K562 (cell line): ENCODE data around the gene KCTD19. TPM values are rescaled to one million over a fixed set of nuclear protein-coding genes. Genes with fewer than 3 reads are reported as not detected.

Experiments used
- ARID3B ChIP-seq: fragments of 250-450 bp; sonication (Bioruptor Pico); IDR thresholded peaks from 2 replicates; pipeline ENCODE4 v1.4.0; 2020; ENCODE audit warnings: borderline replicate concordance
- BRCA1 ChIP-seq, 2 experiments: fragments of 450-650 bp in 1 of 2; sonication (generic) in 1 of 2; formaldehyde crosslinking in 1 of 2; IDR thresholded peaks; 2 replicates each; pipeline versions ENCODE4 v1.5.0 to v1.6.1; 2017 to 2020; ENCODE audit warnings: mild to moderate bottlenecking in 1 of 2, missing genetic modification reagents in 1 of 2
- CBX2 ChIP-seq: fragments of 200-600 bp; sonication (generic); IDR thresholded peaks from one replicate; pipeline ENCODE4 v1.6.1; 2012; ENCODE audit warnings: mild to moderate bottlenecking, low read length, inconsistent platforms; ENCODE audit not compliant: insufficient read depth, poor library complexity, severe bottlenecking
- CHAMP1 ChIP-seq: fragments of 450-650 bp; IDR thresholded peaks from 2 replicates; pipeline ENCODE4 v1.6.1; 2016; ENCODE audit warnings: mild to moderate bottlenecking
- HOXB6 ChIP-seq: fragments of 250-450 bp; sonication (Bioruptor Pico); IDR thresholded peaks from 2 replicates; pipeline ENCODE4 v1.5.1; 2022; ENCODE audit warnings: mild to moderate bottlenecking, borderline replicate concordance
- MAFG ChIP-seq: fragments of 450-650 bp; conservative IDR thresholded peaks from 2 replicates; pipeline ENCODE4 v1.6.1; 2016; ENCODE audit warnings: missing genetic modification characterization, missing compliant biosample characterization
- MBD2 ChIP-seq: sonication (generic); IDR thresholded peaks from 2 replicates; pipeline ENCODE4 v1.6.1; 2016; ENCODE audit warnings: low read depth, borderline replicate concordance
- ZBTB9 ChIP-seq: fragments of 450-650 bp; formaldehyde crosslinking; IDR thresholded peaks from 2 replicates; pipeline ENCODE4 v1.4.0; 2020; ENCODE audit warnings: mild to moderate bottlenecking, moderate library complexity
- ZNF143 ChIP-seq: sonication (generic); formaldehyde crosslinking; IDR thresholded peaks from 2 replicates; pipeline ENCODE4 v1.9.0; 2022; ENCODE audit warnings: mild to moderate bottlenecking, missing genetic modification reagents
- ZNF274 ChIP-seq: IDR thresholded peaks from 2 replicates; pipeline ENCODE4 v1.6.1; 2011; ENCODE audit warnings: low read depth, mild to moderate bottlenecking, low read length, moderate library complexity, borderline replicate concordance
- ZNF318 ChIP-seq, 2 experiments: fragments of 450-650 bp; IDR thresholded peaks; 2 replicates each; pipeline ENCODE4 v1.6.1; 2016; ENCODE audit warnings: mild to moderate bottlenecking in 2 of 2, borderline replicate concordance in 1 of 2, low read depth in 1 of 2, moderate library complexity in 1 of 2
- ZNF717 ChIP-seq: fragments of 250-450 bp; sonication (Bioruptor Pico); IDR thresholded peaks from 2 replicates; pipeline ENCODE4 v1.5.0; 2021
- polyA plus RNA-seq, 8 experiments: library from polyadenylated mRNA; depleted of rRNA in 4 of 8; stranded (reverse) in 5 of 8; unstranded in 3 of 8; fragments of >200 nt; fragmentation: Nextera tagmentation in 2 of 8; fragmentation: Illumina TruSeq in 1 of 8; extraction: Ambion mirVana in 2 of 8; extraction: Trizol in 1 of 8; gene quantifications; 2 replicates each; pipeline versions ENCODE4 v1.2.1 to v1.2.3, GENCODE V29; 2011 to 2014; ENCODE audit warnings: inconsistent platforms in 1 of 8, missing spikeins in 1 of 8
- total RNA-seq, 7 experiments: library from RNA; depleted of rRNA in 6 of 7; stranded (reverse); fragments of >200 nt in 6 of 7; fragmentation: Illumina TruSeq in 2 of 7; extraction: Trizol in 2 of 7; gene quantifications; 2 replicates each; pipeline versions ENCODE4 v1.2.1 to v1.2.3, GENCODE V29; 2011 to 2021; ENCODE audit warnings: low replicate concordance in 1 of 7

KCTD19 gene
- total and polyA plus RNA-seq, 9 of the 15 experiments (the other 6 are each of a cell fraction or from before 2014, with no cell fraction given), result 0.03 to 0.91 (median 0.22) TPM; not detected in 2

GRCh38 chr16:67248401-67249177, 78.0 kb downstream of the KCTD19 start, which contains the start of gene SLC9A5 (continued):
- TF ChIP-seq ZNF318 (IDR thresholded peaks at IDR 0.05; ENCODE audit: borderline replicate concordance in 1 of 2, low read depth in 1 of 2) (no peak), ZNF143 (no peak), ARID3B (CRISPR knock-in tag) (no peak), ZNF717 (no peak), CBX2 (no peak), MAFG (tag) (no peak), HOXB6 (CRISPR knock-in tag) (no peak), ZBTB9 (CRISPR knock-in tag) (peak; percentile 57; the same call in 1 of the 2 replicates), CHAMP1 (no peak), BRCA1 (IDR thresholded peaks at IDR 0.05) (no peak), BRCA1 (CRISPR knock-in tag; IDR thresholded peaks at IDR 0.05) (no peak), MBD2 (no peak), ZNF274 (no peak)
